Activated naive CD4-positive, alpha-beta T cell treated with anti-CD3 and anti-CD28 coated beads, Interleukin-2, amount 50 U/mL, for 24 hours (primary cell): ENCODE measurements around the gene CD109.
"Not testable (repeated sequence)": the region's sequence is repeated elsewhere in the genome, so short reads cannot be mapped to it uniquely, and the experiment has no call there.

Source experiments
- H3K27ac Mint-ChIP-seq: one replicate; pipeline ENCODE4 v1.8.0; 2021; ENCODE audit warnings: mild to moderate bottlenecking, mixed read lengths
- H3K27me3 Mint-ChIP-seq: one replicate; pipeline ENCODE4 v1.8.0; 2021; ENCODE audit warnings: mixed read lengths
- H3K36me3 Mint-ChIP-seq: one replicate; pipeline ENCODE4 v1.8.0; 2021; ENCODE audit warnings: mixed read lengths
- H3K4me1 Mint-ChIP-seq: one replicate; pipeline ENCODE4 v1.8.0; 2021; ENCODE audit warnings: mixed read lengths
- H3K4me3 Mint-ChIP-seq: one replicate; pipeline ENCODE4 v1.8.0; 2021; ENCODE audit warnings: mild to moderate bottlenecking, mixed read lengths
- H3K9me3 Mint-ChIP-seq: one replicate; pipeline ENCODE4 v1.8.0; 2021; ENCODE audit warnings: mixed read lengths

CD109 gene

DNA sequence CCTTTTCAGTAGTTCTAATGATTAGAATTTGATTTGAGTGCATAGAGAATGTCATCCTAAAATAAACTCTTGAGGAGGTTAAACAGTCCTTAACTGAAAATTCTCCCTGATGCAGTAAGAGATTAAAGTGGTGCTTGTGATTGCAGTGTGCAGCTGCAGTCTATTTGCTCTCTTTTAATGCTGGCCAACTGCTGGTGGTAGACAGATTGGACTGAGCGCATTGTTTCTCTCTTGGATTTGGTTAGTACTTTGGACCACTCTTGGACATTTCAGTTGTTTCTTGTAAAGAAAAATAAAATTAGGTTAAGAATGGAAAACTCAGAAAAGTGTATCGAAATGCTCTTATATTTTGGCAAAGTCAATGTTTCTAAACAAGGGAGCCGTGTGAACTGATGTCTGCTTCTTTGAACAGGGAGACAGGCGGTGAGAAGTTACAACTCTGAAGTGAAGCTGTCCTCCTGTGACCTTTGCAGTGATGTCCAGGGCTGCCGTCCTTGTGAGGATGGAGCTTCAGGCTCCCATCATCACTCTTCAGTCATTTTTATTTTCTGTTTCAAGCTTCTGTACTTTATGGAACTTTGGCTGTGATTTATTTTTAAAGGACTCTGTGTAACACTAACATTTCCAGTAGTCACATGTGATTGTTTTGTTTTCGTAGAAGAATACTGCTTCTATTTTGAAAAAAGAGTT is 127.2 kb downstream of the CD109 start:
- no peak overlapping the region for H3K4me3 Mint-ChIP-seq
- H3K27ac Mint-ChIP-seq = no peak overlapping the region
- H3K27me3 Mint-ChIP-seq = no peaks in the 10 kb centered on the region
- no peaks in the 10 kb centered on the region for H3K36me3 Mint-ChIP-seq
- no peaks in the 10 kb centered on the region for H3K4me1 Mint-ChIP-seq
- no peaks in the 10 kb centered on the region for H3K9me3 Mint-ChIP-seq

GRCh38 chr6:73823832-73824231 is 127.8 kb downstream of the CD109 start:
- Mint-ChIP-seq H3K9me3 (no peaks in the 10 kb centered on the region), H3K4me1 (no peaks in the 10 kb centered on the region), H3K27me3 (no peaks in the 10 kb centered on the region), H3K36me3 (no peaks in the 10 kb centered on the region), H3K4me3 (no peak overlapping the region), H3K27ac (no peak overlapping the region)

DNA sequence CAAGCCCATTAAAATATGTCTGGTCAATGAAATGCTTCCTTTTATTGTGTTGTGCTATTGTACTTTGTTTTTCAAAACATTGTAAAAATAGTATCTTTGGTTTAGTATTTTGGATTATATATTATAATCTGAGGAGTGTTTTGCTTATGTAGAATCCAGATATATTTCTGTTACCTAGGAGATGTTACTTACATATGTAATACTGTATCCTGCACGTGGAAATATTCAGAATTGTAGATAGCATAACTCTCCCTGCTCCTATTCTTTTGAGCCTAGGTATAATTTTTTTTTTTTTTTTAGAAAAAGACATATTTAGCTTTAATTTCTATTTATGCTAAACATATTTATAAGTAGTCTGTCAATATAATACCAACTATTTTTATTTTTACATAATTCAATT is 130.6 kb downstream of the CD109 start:
- Mint-ChIP-seq H3K4me1 (no peaks in the 10 kb centered on the region), H3K36me3 (no peaks in the 10 kb centered on the region), H3K4me3 (no peak overlapping the region), H3K9me3 (no peaks in the 10 kb centered on the region), H3K27ac (no peak overlapping the region), H3K27me3 (no peaks in the 10 kb centered on the region)

DNA sequence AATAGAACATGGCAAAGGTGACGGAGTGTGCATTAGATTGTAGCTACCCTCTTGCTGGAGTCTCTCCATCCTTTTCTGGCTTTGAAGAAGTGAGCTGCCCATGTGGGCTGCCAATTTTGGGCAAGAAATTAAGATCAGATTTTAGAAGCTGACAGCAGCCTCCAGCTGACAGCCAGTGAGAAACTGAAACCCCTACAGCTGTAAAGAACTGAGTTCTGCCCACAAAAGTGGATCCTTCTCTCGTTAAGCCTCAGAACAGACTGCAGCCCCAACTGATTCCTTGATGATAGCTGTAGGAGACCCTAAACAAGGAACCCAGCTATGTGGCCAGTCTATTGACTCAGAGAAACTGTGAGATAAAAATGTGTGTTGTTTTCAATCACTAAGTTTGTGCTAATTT is 134.1 kb downstream of the CD109 start:
- no peaks in the 10 kb centered on the region for H3K27me3 Mint-ChIP-seq
- H3K27ac Mint-ChIP-seq = no peak overlapping the region
- H3K4me3 Mint-ChIP-seq = no peak overlapping the region
- no peaks in the 10 kb centered on the region for H3K36me3 Mint-ChIP-seq
- no peaks in the 10 kb centered on the region for H3K9me3 Mint-ChIP-seq
- no peaks in the 10 kb centered on the region for H3K4me1 Mint-ChIP-seq

- H3K9me3 Mint-ChIP-seq = no peaks in the 10 kb centered on the region
- no peak overlapping the region for H3K4me3 Mint-ChIP-seq
- H3K27me3 Mint-ChIP-seq = no peaks in the 10 kb centered on the region
- H3K27ac Mint-ChIP-seq = no peak overlapping the region
- no peaks in the 10 kb centered on the region for H3K4me1 Mint-ChIP-seq
- H3K36me3 Mint-ChIP-seq = no peaks in the 10 kb centered on the region
These were observed 136.3 kb downstream of the CD109 start for GRCh38 chr6:73832313-73832712.

- H3K4me1 Mint-ChIP-seq, H3K27me3 Mint-ChIP-seq, H3K4me3 Mint-ChIP-seq, H3K27ac Mint-ChIP-seq, H3K36me3 Mint-ChIP-seq: not testable (repeated sequence)
- H3K9me3 Mint-ChIP-seq = peaks cover 18% of the 10 kb centered on the region
These were observed 148.7 kb downstream of the CD109 start for GRCh38 chr6:73844696-73845095.

GRCh38 chr6:73851048-73851447 is 155.0 kb downstream of the CD109 start:
- H3K27me3 Mint-ChIP-seq, H3K36me3 Mint-ChIP-seq, H3K27ac Mint-ChIP-seq, H3K4me3 Mint-ChIP-seq, H3K9me3 Mint-ChIP-seq, H3K4me1 Mint-ChIP-seq: not testable (repeated sequence)

- H3K36me3 Mint-ChIP-seq = no peaks in the 10 kb centered on the region
- H3K4me1 Mint-ChIP-seq = no peaks in the 10 kb centered on the region
- no peaks in the 10 kb centered on the region for H3K9me3 Mint-ChIP-seq
- H3K4me3 Mint-ChIP-seq = no peak overlapping the region
- no peak overlapping the region for H3K27ac Mint-ChIP-seq
- no peaks in the 10 kb centered on the region for H3K27me3 Mint-ChIP-seq
These were observed 159.2 kb downstream of the CD109 start for GRCh38 chr6:73854998-73855718.

DNA sequence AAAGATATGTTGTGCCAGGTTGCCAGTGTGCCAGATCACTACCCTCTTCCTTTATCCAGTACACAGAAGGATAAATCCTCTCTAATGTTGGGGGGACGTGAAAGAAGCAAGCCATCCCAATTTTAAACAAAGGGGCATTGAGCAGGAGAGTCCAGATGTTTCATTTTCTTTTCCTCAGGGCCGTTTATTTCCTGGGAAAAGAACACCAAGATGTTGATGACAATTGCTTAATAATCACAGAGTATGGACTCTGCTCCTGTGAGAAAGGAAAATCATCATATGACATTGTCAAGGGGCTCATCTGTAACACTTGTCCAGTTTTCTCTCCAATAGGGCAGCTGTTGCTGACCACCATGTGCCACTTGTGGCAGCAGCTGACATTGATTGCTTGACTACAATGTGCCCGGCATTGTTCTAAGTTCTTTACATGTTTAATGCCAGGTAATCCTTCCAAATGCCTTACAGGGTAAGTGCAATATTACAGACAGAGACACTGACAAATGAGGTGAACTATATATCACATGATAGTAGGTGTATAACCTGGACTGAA is 161.4 kb downstream of the CD109 start:
- Mint-ChIP-seq H3K27me3 (peaks cover 2% of the 10 kb centered on the region), H3K27ac (no peak overlapping the region), H3K9me3 (no peaks in the 10 kb centered on the region), H3K4me1 (no peaks in the 10 kb centered on the region), H3K4me3 (no peak overlapping the region), H3K36me3 (no peaks in the 10 kb centered on the region)

DNA sequence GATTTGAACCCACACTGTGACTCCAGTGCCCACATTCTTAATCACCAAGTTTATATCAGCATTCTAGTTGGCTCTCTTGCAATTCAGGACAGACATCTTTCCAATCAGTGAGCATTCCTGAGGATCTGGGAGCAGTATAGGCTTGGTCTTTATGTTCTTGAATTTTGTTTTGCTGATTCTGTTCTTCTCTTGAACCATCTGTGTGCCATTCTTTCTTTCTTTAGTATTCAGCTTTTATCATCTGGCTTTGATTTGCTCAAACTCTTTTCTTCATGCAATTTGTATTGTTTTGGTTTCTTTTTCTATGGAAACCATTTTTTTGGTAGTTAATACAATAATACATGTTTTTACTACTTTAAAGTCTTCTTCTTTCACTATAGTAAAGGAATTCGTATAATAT is 162.4 kb downstream of the CD109 start:
- Mint-ChIP-seq H3K27me3 (peaks cover 2% of the 10 kb centered on the region), H3K36me3 (no peaks in the 10 kb centered on the region), H3K4me3 (no peak overlapping the region), H3K4me1 (no peaks in the 10 kb centered on the region), H3K27ac (no peak overlapping the region), H3K9me3 (no peaks in the 10 kb centered on the region)

DNA sequence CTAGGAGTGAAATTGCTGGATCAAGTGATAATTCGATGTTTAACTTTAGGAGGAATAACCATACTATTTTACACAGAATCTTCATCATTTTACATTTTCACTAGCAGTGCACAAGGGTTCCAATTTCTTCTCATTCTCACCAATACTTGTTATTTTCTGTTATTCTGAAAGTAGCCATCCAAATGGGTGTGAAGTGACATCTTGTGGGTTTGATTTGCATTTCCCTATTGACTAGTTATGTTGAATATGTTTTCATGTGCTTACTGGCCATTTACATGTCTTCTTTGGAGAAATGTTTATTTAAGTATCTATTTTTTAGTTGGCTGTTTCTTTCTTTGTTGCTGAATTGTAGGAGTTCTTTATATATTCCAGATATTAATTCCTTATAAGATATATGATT is 164.3 kb downstream of the CD109 start:
- no peaks in the 10 kb centered on the region for H3K4me1 Mint-ChIP-seq
- H3K27ac Mint-ChIP-seq = no peak overlapping the region
- no peaks in the 10 kb centered on the region for H3K36me3 Mint-ChIP-seq

GRCh38 chr6:73866305-73866704 is 170.3 kb downstream of the CD109 start:
- no peak overlapping the region for H3K4me3 Mint-ChIP-seq
- H3K4me1 Mint-ChIP-seq = no peaks in the 10 kb centered on the region
- H3K27ac Mint-ChIP-seq = no peak overlapping the region
- H3K9me3 Mint-ChIP-seq = no peaks in the 10 kb centered on the region
- no peaks in the 10 kb centered on the region for H3K27me3 Mint-ChIP-seq
- no peaks in the 10 kb centered on the region for H3K36me3 Mint-ChIP-seq

More for the DNA sequence above, 164.3 kb downstream of the CD109 start:
- H3K4me3 Mint-ChIP-seq = no peak overlapping the region
- H3K27me3 Mint-ChIP-seq = peaks cover 2% of the 10 kb centered on the region
- H3K9me3 Mint-ChIP-seq = no peaks in the 10 kb centered on the region

GRCh38 chr6:73867411-73867810 is 171.4 kb downstream of the CD109 start:
- no peaks in the 10 kb centered on the region for H3K4me1 Mint-ChIP-seq
- no peak overlapping the region for H3K4me3 Mint-ChIP-seq
- no peaks in the 10 kb centered on the region for H3K27me3 Mint-ChIP-seq
- no peaks in the 10 kb centered on the region for H3K36me3 Mint-ChIP-seq
- H3K9me3 Mint-ChIP-seq = no peaks in the 10 kb centered on the region
- no peak overlapping the region for H3K27ac Mint-ChIP-seq

DNA sequence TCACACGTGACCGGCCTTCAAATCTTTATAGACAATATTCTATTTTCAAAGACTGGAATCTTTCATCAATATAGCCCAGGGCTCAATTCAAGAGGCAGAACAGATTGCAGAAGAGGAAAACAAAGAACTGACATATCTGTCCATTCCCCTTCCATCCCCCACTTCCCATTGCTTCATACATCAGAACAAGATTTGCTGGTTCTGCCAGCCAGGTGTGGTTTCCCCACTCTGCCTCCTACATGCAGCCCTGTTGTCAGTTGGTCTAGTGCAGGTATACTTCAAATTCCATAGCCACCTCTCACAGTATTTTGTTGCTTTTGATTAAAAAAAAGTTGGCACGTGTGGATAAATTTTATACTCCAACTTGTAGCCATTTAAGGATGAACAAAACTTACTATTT is 174.9 kb downstream of the CD109 start:
- Mint-ChIP-seq H3K36me3 (no peaks in the 10 kb centered on the region), H3K4me3 (no peak overlapping the region), H3K27me3 (peaks cover 3% of the 10 kb centered on the region), H3K9me3 (peaks cover 9% of the 10 kb centered on the region), H3K4me1 (no peaks in the 10 kb centered on the region), H3K27ac (no peak overlapping the region)

DNA sequence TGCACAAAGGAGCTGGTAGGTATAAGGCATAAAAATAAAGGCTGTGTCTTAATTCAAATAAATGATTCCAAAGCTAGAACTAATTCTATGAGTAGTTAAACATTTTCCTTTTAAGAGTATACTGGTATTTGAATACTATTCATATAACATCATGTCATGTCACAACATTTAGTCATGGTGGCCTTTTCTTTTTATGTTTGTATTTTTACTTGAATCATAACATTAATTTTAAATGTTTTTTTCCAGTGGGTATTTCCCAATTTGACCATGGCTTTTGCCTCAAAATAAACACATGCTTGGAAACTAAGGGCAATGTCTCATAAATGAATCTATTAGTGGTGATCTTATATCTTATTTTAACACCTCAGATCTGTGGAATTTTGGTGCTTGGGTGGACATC is 177.1 kb downstream of the CD109 start:
- no peak overlapping the region for H3K4me3 Mint-ChIP-seq
- H3K9me3 Mint-ChIP-seq = peaks cover 9% of the 10 kb centered on the region
- peaks cover 3% of the 10 kb centered on the region for H3K27me3 Mint-ChIP-seq

More for the DNA sequence above, 177.1 kb downstream of the CD109 start:
- no peaks in the 10 kb centered on the region for H3K4me1 Mint-ChIP-seq
- H3K27ac Mint-ChIP-seq = no peak overlapping the region
- no peaks in the 10 kb centered on the region for H3K36me3 Mint-ChIP-seq
